Upper lobe of left lung (tissue), 4 donors: ENCODE measurements around the gene NAT8L.

Experiments
- POLR2A ChIP-seq, 4 donors: fragments of 450-650 bp; IDR thresholded peaks; one replicate each; pipeline ENCODE4 v1.5.1; 2016 to 2017; ENCODE audit warnings: antibody characterized with exemption in 4 of 4, mild to moderate bottlenecking in 2 of 4
- POLR2AphosphoS5 ChIP-seq, 2 donors: sonication (generic); formaldehyde crosslinking; IDR thresholded peaks; one replicate each; pipeline ENCODE4 v1.5.1; 2017; ENCODE audit warnings: antibody characterized with exemption in 2 of 2
- TF ChIP-seq, protein P1 (sequence below), 6 experiments: fragments of 450-650 bp in 4 of 6; fragments of 200-600 bp in 2 of 6; sonication (generic) in 2 of 6; IDR thresholded peaks; one replicate each; pipeline ENCODE4 v1.5.1; 2016 to 2019; ENCODE audit warnings: antibody characterized with exemption in 6 of 6

DNA sequence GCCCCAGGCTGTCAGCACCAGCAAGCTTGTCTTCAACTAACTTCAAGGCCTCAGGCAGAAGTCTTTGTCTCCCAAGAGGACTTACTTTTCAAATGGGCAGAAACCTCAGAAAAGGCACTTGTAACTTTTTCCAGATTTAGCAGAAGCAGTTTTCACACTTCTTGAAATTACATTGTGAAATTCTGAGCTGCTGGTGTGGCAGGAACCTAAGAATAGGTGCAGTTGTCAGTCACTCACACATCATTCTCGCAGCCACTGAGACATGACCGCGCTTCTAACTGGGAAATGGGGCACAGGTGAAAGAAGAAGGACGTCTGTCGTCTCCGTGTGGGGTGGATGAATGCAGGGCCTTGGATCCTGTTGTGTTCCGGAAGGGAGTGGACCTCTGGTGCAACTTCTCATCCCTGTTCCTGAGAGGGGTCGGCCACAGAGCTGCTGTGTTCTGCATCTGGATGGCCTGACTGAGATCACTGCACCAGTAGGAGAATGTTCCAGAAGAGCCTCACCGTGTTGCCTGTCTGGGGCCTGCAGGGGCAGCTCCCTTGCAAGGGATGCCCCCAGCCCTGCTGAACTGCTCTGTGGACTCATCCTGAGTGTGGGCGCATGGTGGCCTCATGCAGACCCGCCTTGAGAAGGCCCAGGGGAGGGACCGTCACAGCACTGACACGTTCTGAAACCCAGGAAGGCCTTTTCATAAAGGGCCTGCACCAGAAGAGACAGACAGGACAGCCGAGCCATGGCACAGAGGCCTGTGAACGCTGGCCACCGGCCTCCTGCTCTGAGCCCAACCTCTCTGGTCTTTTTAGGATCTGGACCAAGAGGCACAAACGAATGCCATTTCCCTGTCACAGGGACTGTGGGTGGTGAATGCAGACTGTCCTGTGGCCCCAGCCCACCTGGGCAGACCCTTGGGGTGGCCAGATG, 18.7 kb downstream of the NAT8L start:
- TF ChIP-seq, protein P1, sequence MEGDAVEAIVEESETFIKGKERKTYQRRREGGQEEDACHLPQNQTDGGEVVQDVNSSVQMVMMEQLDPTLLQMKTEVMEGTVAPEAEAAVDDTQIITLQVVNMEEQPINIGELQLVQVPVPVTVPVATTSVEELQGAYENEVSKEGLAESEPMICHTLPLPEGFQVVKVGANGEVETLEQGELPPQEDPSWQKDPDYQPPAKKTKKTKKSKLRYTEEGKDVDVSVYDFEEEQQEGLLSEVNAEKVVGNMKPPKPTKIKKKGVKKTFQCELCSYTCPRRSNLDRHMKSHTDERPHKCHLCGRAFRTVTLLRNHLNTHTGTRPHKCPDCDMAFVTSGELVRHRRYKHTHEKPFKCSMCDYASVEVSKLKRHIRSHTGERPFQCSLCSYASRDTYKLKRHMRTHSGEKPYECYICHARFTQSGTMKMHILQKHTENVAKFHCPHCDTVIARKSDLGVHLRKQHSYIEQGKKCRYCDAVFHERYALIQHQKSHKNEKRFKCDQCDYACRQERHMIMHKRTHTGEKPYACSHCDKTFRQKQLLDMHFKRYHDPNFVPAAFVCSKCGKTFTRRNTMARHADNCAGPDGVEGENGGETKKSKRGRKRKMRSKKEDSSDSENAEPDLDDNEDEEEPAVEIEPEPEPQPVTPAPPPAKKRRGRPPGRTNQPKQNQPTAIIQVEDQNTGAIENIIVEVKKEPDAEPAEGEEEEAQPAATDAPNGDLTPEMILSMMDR (IDR thresholded peaks at IDR 0.05) = no peak
- TF ChIP-seq POLR2A (IDR thresholded peaks at IDR 0.05) (no peak), POLR2AphosphoS5 (IDR thresholded peaks at IDR 0.05) (no peak)
